Neural cell (in vitro differentiated cells): ENCODE results near the gene CCDC15.

Experiments used
- CTCF ChIP-seq: fragments of 450-650 bp; IDR thresholded peaks from 2 replicates; pipeline ENCODE4 v1.5.1; 2014; ENCODE audit warnings: antibody characterized with exemption, mild to moderate bottlenecking, moderate library complexity; ENCODE audit not compliant: poor library complexity, severe bottlenecking
- EP300 ChIP-seq: fragments of 450-650 bp; conservative IDR thresholded peaks from 2 replicates; pipeline ENCODE4 v1.6.1; 2014; ENCODE audit warnings: antibody characterized with exemption, mild to moderate bottlenecking, moderate library complexity; ENCODE audit not compliant: poor library complexity, severe bottlenecking
- EZH2 ChIP-seq: fragments of 200-600, 300-800 bp; shearing (Covaris generic), sonication (generic); IDR thresholded peaks from 2 replicates; pipeline ENCODE4 v1.6.1; 2014; ENCODE audit warnings: antibody characterized with exemption, low read length, borderline replicate concordance, mild to moderate bottlenecking; ENCODE audit not compliant: insufficient read depth, poor library complexity, severe bottlenecking
- POLR2AphosphoS5 ChIP-seq: IDR thresholded peaks from 2 replicates; pipeline ENCODE4 v1.6.1; 2012
- RAD21 ChIP-seq: fragments of 450-650 bp; conservative IDR thresholded peaks from 2 replicates; pipeline ENCODE4 v1.6.1; 2014; ENCODE audit warnings: antibody characterized with exemption, mild to moderate bottlenecking, moderate library complexity
- TAF1 ChIP-seq: IDR thresholded peaks from 2 replicates; pipeline ENCODE4 v1.6.1; 2012; ENCODE audit warnings: low read depth

GRCh38 chr11:125025968-125026367 lies 72.0 kb downstream of the CCDC15 start:
- TF ChIP-seq CTCF (no peak), EP300 (no peak), EZH2 (no peak), POLR2AphosphoS5 (no peak), TAF1 (no peak), RAD21 (no peak)
